NT2/D1 (cell line): ENCODE data around the gene SPTSSA.

Experiments used
- SUZ12 ChIP-seq: IDR thresholded peaks from 2 replicates; pipeline ENCODE4 v1.6.1; 2011; ENCODE audit not compliant: insufficient read length, insufficient read depth; ENCODE audit errors: extremely low read depth
- YY1 ChIP-seq: IDR thresholded peaks from 2 replicates; pipeline ENCODE4 v1.6.1; 2011; ENCODE audit not compliant: insufficient read length, insufficient read depth
- ZNF274 ChIP-seq: IDR thresholded peaks from 2 replicates; pipeline ENCODE4 v1.6.1; 2011; ENCODE audit warnings: mild to moderate bottlenecking, low read depth, low read length

- TF ChIP-seq YY1 (no peak), ZNF274 (no peak), SUZ12 (no peak)
Measured at GRCh38 chr14:34470319-34470718, 8.3 kb upstream of the SPTSSA start.
